Measurements from ENCODE around the gene GRK6.

GRK6 gene

GRCh38 chr5:177453852-177454396, 27.4 kb downstream of the GRK6 start:
- DNase-seq (ENCODE audit: low read depth in 2 of 2) = no peak

- DNase-seq (ENCODE audit: low read depth in 2 of 2) = peak; percentile 69 to 71
Observed at GRCh38 chr5:177454397-177455035, 28.0 kb downstream of the GRK6 start.

- no peak for DNase-seq (ENCODE audit: low read depth in 2 of 2)
Observed at GRCh38 chr5:177455036-177455660, 28.7 kb downstream of the GRK6 start.

GRCh38 chr5:177455661-177456590, 29.4 kb downstream of the GRK6 start:
- DNase-seq (ENCODE audit: low read depth in 2 of 2) = peak in 1 of 2 experiments; percentile 71

- DNase-seq (ENCODE audit: low read depth in 2 of 2) = no peak
Observed at GRCh38 chr5:177456591-177456964, 30.1 kb downstream of the GRK6 start.

- DNase-seq (ENCODE audit: low read depth in 2 of 2) = peak; percentile 85 to 86
Observed at GRCh38 chr5:177456976-177457851, 30.7 kb downstream of the GRK6 start.

GRCh38 chr5:177457852-177458681, 31.6 kb downstream of the GRK6 start:
- no peak for DNase-seq (ENCODE audit: low read depth in 2 of 2)

GRCh38 chr5:177458912-177459350, 32.5 kb downstream of the GRK6 start:
- DNase-seq (ENCODE audit: low read depth in 2 of 2) = no peak

- DNase-seq (ENCODE audit: low read depth in 2 of 2) = no peak
Observed at GRCh38 chr5:177459357-177459756, 32.9 kb downstream of the GRK6 start.

- no peak for DNase-seq (ENCODE audit: low read depth in 2 of 2)
Observed at GRCh38 chr5:177459819-177460628, 33.5 kb downstream of the GRK6 start.

GRCh38 chr5:177462021-177462670, 35.7 kb downstream of the GRK6 start:
- no peak for DNase-seq (ENCODE audit: low read depth in 2 of 2)

GRCh38 chr5:177465044-177465443, 38.6 kb downstream of the GRK6 start:
- no peak for DNase-seq (ENCODE audit: low read depth in 2 of 2)

- no peak for DNase-seq (ENCODE audit: low read depth in 2 of 2)
Observed at GRCh38 chr5:177466861-177467260, 40.4 kb downstream of the GRK6 start.

GRCh38 chr5:177467436-177467835, 41.0 kb downstream of the GRK6 start:
- DNase-seq (ENCODE audit: low read depth in 2 of 2) = no peak

GRCh38 chr5:177468329-177468684, 41.8 kb downstream of the GRK6 start:
- no peak for DNase-seq (ENCODE audit: low read depth in 2 of 2)

- DNase-seq (ENCODE audit: low read depth in 2 of 2) = no peak
Observed at GRCh38 chr5:177468685-177469628, 42.5 kb downstream of the GRK6 start.

GRCh38 chr5:177469750-177470525, 43.5 kb downstream of the GRK6 start:
- no peak for DNase-seq (ENCODE audit: low read depth in 2 of 2)
